Suppressor macrophage treated with lipopolysaccharide for 4 hours (primary cell): Measurements from ENCODE around the gene EFNA4.

Source experiments
- DNase-seq: peaks from one replicate; pipeline ENCODE4 v3.0.0-alpha.2; 2020

Gene EFNA4

DNA sequence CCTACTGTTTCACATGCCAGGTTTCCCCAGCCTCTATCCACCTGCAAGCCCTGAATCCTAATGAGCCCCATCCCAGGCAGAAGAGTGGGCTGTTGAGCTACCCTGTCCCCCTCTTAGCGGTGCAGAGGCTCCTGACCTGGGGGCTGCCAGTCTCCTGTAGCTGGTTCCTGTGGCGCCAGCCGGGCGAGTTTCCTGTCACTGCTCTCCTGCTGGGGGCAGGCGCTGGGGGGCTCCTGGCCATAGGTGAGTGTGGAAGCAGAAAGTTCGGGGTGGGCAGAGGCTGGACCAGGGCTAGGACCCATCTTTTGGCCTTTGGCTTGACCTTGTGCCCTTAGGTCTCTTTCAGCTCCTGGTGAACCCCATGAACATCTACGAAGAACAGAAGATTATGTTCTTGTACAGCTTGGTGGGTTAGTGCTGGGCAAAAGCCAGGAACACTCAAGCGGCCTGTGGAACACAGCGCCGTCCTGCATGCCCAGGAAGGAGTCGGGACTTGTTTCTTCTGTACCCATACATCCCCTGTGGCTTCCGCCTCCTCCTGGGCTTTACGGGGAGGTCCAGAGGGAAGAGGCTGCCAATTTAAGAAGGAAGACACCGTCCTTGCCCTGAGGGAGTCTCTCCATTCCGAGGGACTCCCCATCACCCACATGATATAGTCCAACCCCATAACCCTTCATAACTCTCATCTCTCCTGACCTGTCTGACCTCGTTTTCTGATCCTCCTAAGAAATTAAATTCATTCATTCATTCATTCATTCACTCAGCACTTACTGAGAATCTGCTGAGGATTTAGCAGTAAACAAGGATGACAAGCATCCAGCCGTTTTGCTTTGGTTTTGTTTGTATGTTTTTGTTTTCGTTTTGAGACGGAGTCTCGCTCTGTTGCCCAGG lies 29.0 kb upstream of the EFNA4 start:
- no peak for DNase-seq

DNA sequence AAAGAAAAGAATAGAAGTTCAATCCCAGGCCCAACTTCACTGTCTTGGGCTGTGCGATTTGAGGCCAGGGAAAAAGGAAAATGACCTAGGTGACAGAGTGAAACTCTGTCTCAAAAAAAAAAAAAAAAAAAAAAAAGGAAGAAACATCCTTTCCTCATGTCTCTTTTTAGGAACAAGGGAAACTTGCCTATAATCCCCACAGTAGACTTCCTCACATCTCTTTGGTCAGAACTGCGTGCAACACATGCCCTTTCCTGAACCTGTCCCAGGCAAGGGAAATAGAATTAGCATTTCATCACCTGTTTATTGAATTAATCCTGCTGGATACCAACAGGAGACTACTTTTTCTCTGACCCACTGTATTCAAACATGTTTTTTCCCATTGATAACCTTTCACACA lies 27.6 kb upstream of the EFNA4 start:
- peak; percentile 69 for DNase-seq

GRCh38 chr1:155037043-155037442 lies 26.5 kb upstream of the EFNA4 start:
- DNase-seq: no peak

GRCh38 chr1:155037851-155038441 lies 25.6 kb upstream of the EFNA4 start:
- DNase-seq: no peak

- DNase-seq: peak; percentile 40
These were observed 24.8 kb upstream of the EFNA4 start for GRCh38 chr1:155038602-155039307.

GRCh38 chr1:155039308-155039669 lies 24.3 kb upstream of the EFNA4 start:
- no peak for DNase-seq

DNA sequence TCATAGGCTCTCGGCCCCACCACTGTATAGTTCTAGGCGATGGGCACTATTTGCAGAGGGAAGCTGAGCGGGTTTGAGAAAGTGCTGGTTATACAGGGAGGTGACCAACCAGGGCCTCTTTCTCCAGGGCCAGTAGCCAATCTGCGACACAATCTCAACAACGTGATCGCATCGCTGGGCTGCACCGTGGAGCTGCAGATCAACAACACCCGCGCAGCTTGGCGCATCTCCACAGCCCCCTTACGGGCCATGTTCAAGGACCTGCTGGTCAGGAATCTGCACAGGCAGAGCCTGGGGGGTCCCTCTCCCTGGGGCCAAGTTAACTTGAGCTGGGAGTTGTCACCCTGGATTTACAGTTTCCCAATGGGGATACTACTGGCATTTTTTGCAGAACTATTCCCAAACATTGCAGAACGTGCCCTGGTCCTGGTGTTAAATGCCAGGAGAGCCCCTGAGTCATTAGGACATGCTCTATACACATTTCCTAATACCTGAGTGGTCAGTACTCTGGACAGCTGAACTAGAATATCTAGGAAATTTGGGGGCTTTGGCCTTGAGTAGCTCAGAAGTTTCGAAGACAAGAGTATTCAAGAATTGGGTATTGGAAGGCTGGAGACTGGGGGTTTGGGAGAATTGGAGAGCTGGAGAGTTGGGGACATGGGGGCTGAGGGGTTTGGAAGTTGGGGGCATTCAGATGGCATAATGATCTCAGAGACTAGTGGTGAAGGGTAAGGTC lies 23.0 kb upstream of the EFNA4 start:
- no peak for DNase-seq

DNA sequence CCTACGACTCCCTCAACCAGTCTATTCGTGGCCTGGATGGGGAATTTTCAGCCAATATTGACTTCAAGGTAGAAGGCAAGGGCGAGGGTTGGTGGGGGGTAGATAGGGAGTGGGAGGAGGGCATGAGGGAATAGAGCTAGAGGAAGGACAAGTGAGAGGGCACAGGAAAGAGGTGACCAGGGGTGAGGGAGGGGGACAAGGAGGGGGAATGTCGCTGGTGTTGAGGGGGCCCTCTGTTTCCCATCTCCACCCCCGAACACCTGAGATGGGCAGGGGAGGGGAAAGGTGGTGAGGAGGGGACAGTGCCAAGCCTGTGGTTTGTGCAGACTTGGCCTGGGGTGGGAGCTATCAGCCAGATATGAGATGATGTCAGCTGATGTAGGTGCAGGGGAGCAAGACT lies 20.8 kb upstream of the EFNA4 start:
- DNase-seq: no peak

DNA sequence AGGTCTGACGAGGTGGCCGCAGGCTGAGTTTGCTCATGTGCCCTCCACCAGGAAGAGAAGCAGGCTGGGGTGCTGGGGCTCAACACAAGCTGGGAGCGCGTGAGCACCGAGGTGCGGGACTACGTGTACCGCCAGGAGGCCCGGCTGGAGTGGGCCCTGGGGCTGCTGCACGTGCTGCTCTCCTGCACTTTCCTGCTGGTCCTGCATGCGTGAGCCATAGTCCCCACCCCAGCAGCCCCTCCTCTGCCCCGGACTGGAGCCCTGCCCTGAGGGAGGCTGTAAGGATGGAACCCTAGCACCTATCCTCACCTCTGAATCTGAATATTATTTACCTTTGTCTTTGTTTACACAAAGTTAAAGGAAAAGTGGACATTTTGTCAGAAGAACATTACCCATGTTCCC lies 20.2 kb upstream of the EFNA4 start:
- DNase-seq: no peak

DNA sequence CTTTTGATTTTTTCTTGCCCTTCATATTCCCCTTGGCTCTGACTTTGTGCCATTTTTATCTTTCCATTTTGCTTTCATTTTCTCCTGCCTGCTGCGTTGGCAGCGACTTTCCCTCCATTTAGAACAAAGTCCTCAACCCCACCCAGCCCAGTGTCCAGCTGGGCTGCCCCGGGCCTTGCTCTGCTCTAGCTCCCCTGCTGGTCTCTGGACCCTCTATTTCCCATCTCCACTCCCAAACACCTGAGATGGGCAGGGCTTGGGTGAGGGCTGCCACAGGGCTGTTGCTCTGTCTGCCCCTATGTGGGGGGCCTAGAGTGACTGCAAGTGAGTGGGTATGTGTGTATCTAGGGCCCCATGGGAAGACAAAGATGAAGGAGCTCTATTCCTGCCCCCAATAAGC lies 19.7 kb upstream of the EFNA4 start:
- DNase-seq: no peak

GRCh38 chr1:155044365-155044764 lies 19.2 kb upstream of the EFNA4 start:
- DNase-seq: no peak

- DNase-seq: peak; percentile 91
These were observed 18.5 kb upstream of the EFNA4 start for GRCh38 chr1:155044812-155045657.

DNA sequence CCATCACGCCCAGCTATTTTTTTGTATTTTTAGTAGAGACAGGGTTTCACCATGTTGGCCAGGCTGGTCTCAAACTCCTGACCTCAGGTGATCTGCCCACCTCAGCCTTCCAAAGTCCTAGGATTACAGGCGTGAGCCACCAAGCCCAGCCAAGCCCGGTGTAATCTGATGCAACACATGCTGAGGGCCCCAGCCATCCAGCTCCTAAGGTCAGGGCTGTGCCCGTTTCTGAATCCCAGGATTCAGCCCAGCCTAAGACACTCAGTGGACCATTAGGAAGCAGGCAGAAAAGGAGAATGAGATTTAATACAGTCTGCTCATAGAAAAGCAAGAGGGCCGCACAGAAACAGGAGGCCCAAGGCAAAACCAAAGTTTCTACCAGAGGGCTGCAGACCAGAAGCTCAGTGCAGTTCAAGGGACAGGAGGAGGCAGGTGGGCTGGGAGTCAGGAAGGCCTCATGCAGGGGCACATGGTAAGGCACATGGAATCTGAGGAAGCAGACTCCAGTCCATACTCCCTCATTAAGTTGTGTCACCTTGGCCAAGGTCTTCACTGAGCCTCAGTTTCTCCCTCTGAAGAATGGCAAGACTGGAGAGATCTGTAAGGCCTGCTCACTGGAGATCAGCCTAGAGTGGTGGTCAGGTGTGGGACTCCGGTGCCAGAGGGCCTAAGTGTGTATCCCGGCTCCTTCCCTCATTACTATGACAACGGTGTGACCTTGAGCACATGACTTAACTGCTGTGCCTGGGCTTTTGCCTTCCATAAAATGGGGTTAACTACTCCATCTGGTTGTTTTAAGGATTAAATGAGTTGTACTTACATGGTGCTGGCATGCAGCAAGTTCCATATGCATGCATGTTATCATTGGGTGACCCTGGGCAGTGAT lies 14.8 kb upstream of the EFNA4 start:
- DNase-seq: no peak

DNA sequence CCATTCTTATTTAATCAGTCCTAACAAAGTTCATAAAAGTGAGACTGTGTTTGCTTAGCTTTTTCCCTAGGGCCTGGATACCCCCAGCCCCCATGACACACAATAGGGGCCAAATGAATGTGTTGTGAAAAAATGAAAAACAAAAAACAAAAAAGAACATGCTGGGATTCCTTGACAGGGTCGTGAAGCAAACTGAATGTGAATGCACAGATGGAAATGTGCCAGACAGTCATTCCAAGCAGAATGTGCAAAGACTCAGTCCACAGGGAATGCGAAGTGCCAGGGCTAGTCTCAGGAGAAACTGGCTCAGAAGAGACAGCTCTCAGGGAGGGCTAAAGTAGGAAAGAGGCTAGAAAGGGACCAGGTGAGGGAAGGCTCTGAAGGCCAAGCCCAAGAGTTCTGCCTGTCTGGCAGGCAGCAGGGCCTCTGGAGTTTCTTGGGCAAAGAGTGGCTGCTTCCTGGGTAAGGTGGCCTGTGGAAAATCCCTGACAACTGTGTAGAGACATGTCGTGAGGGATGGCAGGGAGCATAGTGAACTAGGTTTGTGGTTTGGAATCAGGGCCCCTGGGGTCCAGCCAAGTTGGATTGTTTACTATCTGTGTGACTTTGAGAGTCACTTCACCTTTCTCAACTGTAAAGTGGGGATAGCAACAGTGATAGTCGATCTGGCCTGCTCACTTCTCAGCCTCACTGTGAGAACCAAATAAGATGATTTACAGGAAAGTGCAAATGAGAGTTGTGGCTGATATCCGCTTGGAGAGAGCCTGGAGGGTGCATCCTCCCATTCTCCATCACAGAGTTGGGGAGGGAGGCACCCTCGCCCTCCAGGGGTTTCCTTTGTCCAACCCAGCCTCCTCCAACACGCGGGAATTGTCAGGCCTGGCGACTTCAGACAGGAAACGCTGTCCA lies 13.6 kb upstream of the EFNA4 start:
- DNase-seq: no peak

DNA sequence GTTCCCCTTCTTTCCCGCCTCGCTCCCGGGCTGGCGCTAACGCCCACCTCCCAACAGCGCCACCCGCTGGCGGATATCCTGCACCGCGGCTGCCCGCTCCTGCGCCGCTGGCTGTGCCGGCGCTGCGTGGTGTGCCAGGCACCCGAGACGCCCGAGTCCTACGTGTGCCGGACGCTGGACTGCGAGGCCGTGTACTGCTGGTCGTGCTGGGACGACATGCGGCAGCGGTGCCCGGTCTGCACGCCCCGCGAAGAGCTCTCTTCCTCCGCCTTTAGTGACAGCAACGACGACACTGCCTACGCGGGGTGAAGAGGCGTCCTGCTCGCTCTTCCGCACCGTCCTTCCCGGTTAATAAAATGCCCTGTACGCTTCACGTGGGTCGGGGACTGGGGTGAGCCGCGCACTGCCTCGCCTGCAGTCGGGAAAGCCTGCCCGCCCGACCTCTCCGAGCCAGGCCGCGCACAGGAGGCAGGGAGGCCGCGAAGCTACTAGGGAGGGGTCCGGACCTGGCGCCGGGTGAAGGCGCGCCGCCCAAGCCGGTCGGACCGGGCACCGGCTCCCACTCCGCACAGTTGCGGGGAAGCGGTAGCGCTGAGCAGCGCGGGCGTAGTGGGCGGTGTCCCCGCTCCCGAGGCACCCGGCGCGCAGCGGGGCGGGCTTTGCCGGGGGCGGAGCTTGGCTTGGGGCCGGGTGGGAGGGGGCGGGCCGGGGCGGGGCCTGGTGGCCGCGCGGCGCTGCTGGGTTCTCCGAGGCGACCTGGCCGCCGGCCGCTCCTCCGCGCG lies 12.8 kb upstream of the EFNA4 start, which contains the start of gene ADAM15:
ADAM15 (plus strand) TSS at position 757 of the 782 bp plus-strand sequence. CDS start 71 bp downstream, outside the sequence.
- peak; percentile 95 for DNase-seq

GRCh38 chr1:155051342-155051776 lies 12.2 kb upstream of the EFNA4 start:
- DNase-seq: no peak

DNA sequence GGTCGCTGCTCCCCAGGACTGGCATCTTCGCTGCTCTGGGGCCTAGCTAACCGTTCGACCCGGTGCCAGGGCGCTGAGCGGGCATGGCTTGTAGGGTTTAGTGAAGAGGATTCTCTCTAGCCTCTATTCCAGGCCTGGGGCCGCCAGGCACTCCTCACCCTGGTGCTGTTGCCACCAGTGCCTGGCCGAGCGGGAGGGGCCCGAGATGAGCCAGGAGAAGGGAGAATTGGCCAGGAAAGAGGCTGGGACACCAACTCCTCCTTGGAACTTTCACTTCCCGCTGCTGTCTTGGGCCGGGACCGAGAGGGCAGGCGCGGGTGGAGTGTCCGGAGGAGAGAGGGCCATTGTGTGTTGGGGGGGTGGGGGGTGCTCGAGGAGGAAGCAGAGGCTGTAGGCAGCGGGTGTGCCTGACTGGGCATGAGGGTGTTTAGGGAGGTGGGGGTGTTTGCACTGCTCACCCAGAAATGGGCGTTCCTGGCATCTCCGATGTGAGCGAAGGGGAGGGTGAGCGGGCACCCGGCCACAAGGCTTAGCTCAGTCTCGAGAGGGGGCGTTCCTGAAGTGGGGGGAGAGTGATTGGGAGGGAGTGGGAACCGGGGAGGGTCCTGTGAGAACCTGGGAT lies 11.7 kb upstream of the EFNA4 start:
- DNase-seq: peak; percentile 61
